Measurements from ENCODE around the gene BAX. TPM values are rescaled to one million over a fixed set of nuclear protein-coding genes. Genes with fewer than 3 reads are reported as not detected.

Gene BAX
- total RNA-seq, 4 donors from 2014 or later: 15.5 to 36.3 (median 31.1) TPM

GRCh38 chr19:48982280-48982679, 27.6 kb downstream of the BAX start:
- TF ChIP-seq CTCF (IDR thresholded peaks at IDR 0.05): no peak
- no peak for TF ChIP-seq POLR2A (IDR thresholded peaks at IDR 0.05)
- WGBS, 2 donors: 87 to 97% methylated on average over 9 of the region's 9 CpGs
- intact Hi-C loops (cut with DNase I; ENCODE audit: low total_unique reads): no loop called here
- H3K4me3 ChIP-seq (ENCODE audit: low read depth, poor library complexity, severe bottlenecking): no peak overlapping the region
- DNase-seq (ENCODE audit: low spot score in 2 of 2): no peak

- intact Hi-C loops (cut with DNase I; ENCODE audit: low total_unique reads): no loop called here
- TF ChIP-seq CTCF (IDR thresholded peaks at IDR 0.05) (no peak), POLR2A (IDR thresholded peaks at IDR 0.05) (no peak)
- 91 to 94% methylated on average over 13 of the region's 13 CpGs for WGBS, 2 donors
- no peak for DNase-seq (ENCODE audit: low spot score in 2 of 2)
- H3K4me3 ChIP-seq (ENCODE audit: low read depth, poor library complexity, severe bottlenecking): no peak overlapping the region
These were observed 31.0 kb downstream of the BAX start for GRCh38 chr19:48985711-48986110.

- H3K4me3 ChIP-seq (ENCODE audit: low read depth, poor library complexity, severe bottlenecking): no peak overlapping the region
- 93 to 94% methylated on average over 3 of the region's 3 CpGs for WGBS, 2 donors
- intact Hi-C loops (cut with DNase I; ENCODE audit: low total_unique reads): no loop called here
- TF ChIP-seq POLR2A (IDR thresholded peaks at IDR 0.05) (no peak), CTCF (IDR thresholded peaks at IDR 0.05) (no peak)
- no peak for DNase-seq (ENCODE audit: low spot score in 2 of 2)
These were observed 31.5 kb downstream of the BAX start for GRCh38 chr19:48986211-48986610.

- TF ChIP-seq POLR2A (IDR thresholded peaks at IDR 0.05) (no peak), CTCF (IDR thresholded peaks at IDR 0.05) (no peak)
- intact Hi-C loops (cut with DNase I; ENCODE audit: low total_unique reads): no loop called here
- no peak overlapping the region for H3K4me3 ChIP-seq (ENCODE audit: low read depth, poor library complexity, severe bottlenecking)
- 86 to 91% methylated on average over 7 of the region's 7 CpGs for WGBS, 2 donors
- DNase-seq (ENCODE audit: low spot score in 2 of 2): no peak
These were observed 32.6 kb downstream of the BAX start for GRCh38 chr19:48987323-48987722.

GRCh38 chr19:48988286-48988685, 33.6 kb downstream of the BAX start:
- 97% methylated on average over 7 of the region's 7 CpGs for WGBS, 2 donors
- no peak overlapping the region for H3K4me3 ChIP-seq (ENCODE audit: low read depth, poor library complexity, severe bottlenecking)
- no peak for DNase-seq (ENCODE audit: low spot score in 2 of 2)
- TF ChIP-seq POLR2A (IDR thresholded peaks at IDR 0.05) (no peak), CTCF (IDR thresholded peaks at IDR 0.05) (no peak)
- intact Hi-C loops (cut with DNase I; ENCODE audit: low total_unique reads): no loop called here

- no peak for DNase-seq (ENCODE audit: low spot score in 2 of 2)
- H3K4me3 ChIP-seq (ENCODE audit: low read depth, poor library complexity, severe bottlenecking): no peak overlapping the region
- 93 to 95% methylated on average over 9 of the region's 9 CpGs for WGBS, 2 donors
- intact Hi-C loops (cut with DNase I; ENCODE audit: low total_unique reads): no loop called here
- no peak for TF ChIP-seq CTCF (IDR thresholded peaks at IDR 0.05)
- no peak for TF ChIP-seq POLR2A (IDR thresholded peaks at IDR 0.05)
These were observed 34.2 kb downstream of the BAX start for GRCh38 chr19:48988860-48989259.
